Measurements from ENCODE around the gene HGS.

Gene HGS, protein sequence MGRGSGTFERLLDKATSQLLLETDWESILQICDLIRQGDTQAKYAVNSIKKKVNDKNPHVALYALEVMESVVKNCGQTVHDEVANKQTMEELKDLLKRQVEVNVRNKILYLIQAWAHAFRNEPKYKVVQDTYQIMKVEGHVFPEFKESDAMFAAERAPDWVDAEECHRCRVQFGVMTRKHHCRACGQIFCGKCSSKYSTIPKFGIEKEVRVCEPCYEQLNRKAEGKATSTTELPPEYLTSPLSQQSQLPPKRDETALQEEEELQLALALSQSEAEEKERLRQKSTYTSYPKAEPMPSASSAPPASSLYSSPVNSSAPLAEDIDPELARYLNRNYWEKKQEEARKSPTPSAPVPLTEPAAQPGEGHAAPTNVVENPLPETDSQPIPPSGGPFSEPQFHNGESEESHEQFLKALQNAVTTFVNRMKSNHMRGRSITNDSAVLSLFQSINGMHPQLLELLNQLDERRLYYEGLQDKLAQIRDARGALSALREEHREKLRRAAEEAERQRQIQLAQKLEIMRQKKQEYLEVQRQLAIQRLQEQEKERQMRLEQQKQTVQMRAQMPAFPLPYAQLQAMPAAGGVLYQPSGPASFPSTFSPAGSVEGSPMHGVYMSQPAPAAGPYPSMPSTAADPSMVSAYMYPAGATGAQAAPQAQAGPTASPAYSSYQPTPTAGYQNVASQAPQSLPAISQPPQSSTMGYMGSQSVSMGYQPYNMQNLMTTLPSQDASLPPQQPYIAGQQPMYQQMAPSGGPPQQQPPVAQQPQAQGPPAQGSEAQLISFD

GRCh38 chr17:81683584-81684441 is at the start of gene HGS, which contains the start of gene ARL16:
Gene HGS (plus strand): TSS chr17:81684011. CDS start chr17:81684067, 56 bp downstream.
Gene ARL16 (minus strand): TSS chr17:81683797. CDS start chr17:81683753, 44 bp downstream.
- H3K4me3 Mint-ChIP-seq, result peak within 1 kb of the TSS; percentile 84 to 85
- ATAC-seq (replicated peaks) (peak; percentile 96 to 97), DNase-seq (peak; percentile 98)
- no peaks in the 10 kb centered on the region for H3K27me3 Mint-ChIP-seq
- H3K36me3 Mint-ChIP-seq, result peaks cover 28 to 43% of the 10 kb centered on the region in 2 donors
- peak within 1 kb of the TSS; percentile 92 for H3K27ac Mint-ChIP-seq
- peaks cover 32 to 44% of the 10 kb centered on the region in 2 donors for H3K4me1 Mint-ChIP-seq
- no peaks in the 10 kb centered on the region for H3K9me3 Mint-ChIP-seq

DNA sequence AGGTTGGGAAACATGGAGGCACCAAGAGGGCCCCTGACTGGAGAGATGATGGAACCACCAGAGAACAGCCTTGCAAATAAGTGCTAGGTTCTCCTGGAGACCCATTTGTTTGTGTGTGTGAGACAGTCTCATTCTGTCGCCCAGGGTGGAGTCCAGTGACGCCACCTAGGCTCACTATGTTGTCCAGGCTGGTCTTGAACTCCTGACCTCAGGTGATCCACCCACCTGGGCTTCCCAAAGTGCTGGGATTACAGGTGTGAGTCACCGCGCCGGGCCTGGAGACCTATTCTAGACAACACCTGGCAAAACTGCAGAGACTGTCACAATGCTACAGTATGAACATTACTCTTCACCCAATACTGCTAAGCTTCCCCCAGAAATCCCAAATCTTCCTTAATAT is 48.4 kb upstream of the HGS start:
- H3K36me3 Mint-ChIP-seq, result peaks cover 4 to 14% of the 10 kb centered on the region in 2 donors
- no peak for ATAC-seq (replicated peaks)
- H3K4me3 Mint-ChIP-seq, result peak overlapping the region; percentile 88 to 93
- H3K4me1 Mint-ChIP-seq, result peaks cover 10 to 20% of the 10 kb centered on the region in 2 donors
- H3K9me3 Mint-ChIP-seq, result no peaks in the 10 kb centered on the region
- H3K27ac Mint-ChIP-seq, result peak overlapping the region; percentile 42
- H3K27me3 Mint-ChIP-seq, result no peaks in the 10 kb centered on the region
- no peak for DNase-seq

DNA sequence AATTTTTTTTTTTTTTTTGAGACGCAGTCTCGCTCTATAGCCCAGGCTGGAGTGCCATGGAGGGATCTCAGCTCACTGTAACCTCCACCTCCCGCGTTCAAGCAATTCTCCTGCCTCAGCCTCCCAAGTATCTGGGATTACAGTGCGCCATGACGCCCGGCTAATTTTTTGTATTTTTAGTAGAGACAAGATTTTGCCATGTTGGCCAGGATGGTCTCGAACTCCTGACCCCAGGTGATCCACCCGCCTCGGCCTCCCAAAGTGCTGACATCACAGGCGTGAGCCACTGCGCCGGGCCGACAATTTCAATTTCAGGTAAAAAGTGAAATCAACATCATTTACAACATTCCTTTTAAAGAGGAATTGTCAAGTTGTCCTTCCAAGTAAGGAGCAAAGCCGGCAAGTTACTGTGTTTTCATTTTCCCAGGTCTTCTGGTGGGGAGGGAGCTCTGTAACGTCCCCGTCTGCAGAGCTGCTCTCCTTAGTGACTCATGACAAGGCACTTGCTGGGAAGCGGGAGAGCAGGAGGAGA is 47.8 kb upstream of the HGS start:
- no peaks in the 10 kb centered on the region for H3K27me3 Mint-ChIP-seq
- H3K36me3 Mint-ChIP-seq, result peaks cover 0 to 14% of the 10 kb centered on the region in 2 donors
- H3K4me3 Mint-ChIP-seq, result peak overlapping the region; percentile 88 to 93
- no peaks in the 10 kb centered on the region for H3K9me3 Mint-ChIP-seq
- H3K27ac Mint-ChIP-seq, result peak overlapping the region; percentile 90
- DNase-seq (no peak), ATAC-seq (replicated peaks) (peak; percentile 2 to 24)
- H3K4me1 Mint-ChIP-seq, result peaks cover 8 to 16% of the 10 kb centered on the region in 2 donors

GRCh38 chr17:81636505-81637288 is 47.1 kb upstream of the HGS start, which contains the start of the genes NPLOC4 and TSPAN10:
Gene NPLOC4 (minus strand): TSS chr17:81637112. CDS start chr17:81636930, 182 bp downstream.
Gene TSPAN10 (plus strand): TSS chr17:81637196. CDS start chr17:81642413, 5,217 bp downstream.
- DNase-seq, result peak; percentile 83
- H3K27ac Mint-ChIP-seq, result peak within 1 kb of the TSS; percentile 92
- H3K9me3 Mint-ChIP-seq, result no peaks in the 10 kb centered on the region
- H3K27me3 Mint-ChIP-seq, result no peaks in the 10 kb centered on the region
- peaks cover 7 to 16% of the 10 kb centered on the region in 2 donors for H3K4me1 Mint-ChIP-seq
- ATAC-seq (replicated peaks), result peak; percentile 91 to 95
- peak within 1 kb of the TSS; percentile 88 to 93 for H3K4me3 Mint-ChIP-seq
- peaks cover 0 to 10% of the 10 kb centered on the region in 2 donors for H3K36me3 Mint-ChIP-seq

GRCh38 chr17:81638683-81639082 is 45.1 kb upstream of the HGS start:
- no peak for ATAC-seq (replicated peaks)
- H3K27me3 Mint-ChIP-seq, result no peaks in the 10 kb centered on the region
- no peaks in the 10 kb centered on the region for H3K9me3 Mint-ChIP-seq
- DNase-seq, result no peak
- peaks cover 4 to 11% of the 10 kb centered on the region in 2 donors for H3K4me1 Mint-ChIP-seq
- no peak overlapping the region for H3K27ac Mint-ChIP-seq
- H3K4me3 Mint-ChIP-seq, result no peak overlapping the region
- H3K36me3 Mint-ChIP-seq, result peaks cover 0 to 4% of the 10 kb centered on the region in 2 donors

- Mint-ChIP-seq H3K27ac (no peak overlapping the region), H3K36me3 (peaks cover 0 to 4% of the 10 kb centered on the region in 2 donors), H3K27me3 (no peaks in the 10 kb centered on the region), H3K4me3 (no peak overlapping the region), H3K9me3 (no peaks in the 10 kb centered on the region), H3K4me1 (peaks cover 7 to 14% of the 10 kb centered on the region in 2 donors)
- no peak for ATAC-seq (replicated peaks)
- no peak for DNase-seq
These were observed 43.8 kb upstream of the HGS start for GRCh38 chr17:81640011-81640410.

- no peaks in the 10 kb centered on the region for H3K9me3 Mint-ChIP-seq
- H3K36me3 Mint-ChIP-seq, result no peaks in the 10 kb centered on the region
- no peaks in the 10 kb centered on the region for H3K27me3 Mint-ChIP-seq
- no peak overlapping the region for H3K27ac Mint-ChIP-seq
- no peak overlapping the region for H3K4me3 Mint-ChIP-seq
- no peak for ATAC-seq (replicated peaks)
- DNase-seq, result no peak
- peaks cover 5 to 6% of the 10 kb centered on the region in 2 donors for H3K4me1 Mint-ChIP-seq
These were observed 41.9 kb upstream of the HGS start for GRCh38 chr17:81641825-81642489.

DNA sequence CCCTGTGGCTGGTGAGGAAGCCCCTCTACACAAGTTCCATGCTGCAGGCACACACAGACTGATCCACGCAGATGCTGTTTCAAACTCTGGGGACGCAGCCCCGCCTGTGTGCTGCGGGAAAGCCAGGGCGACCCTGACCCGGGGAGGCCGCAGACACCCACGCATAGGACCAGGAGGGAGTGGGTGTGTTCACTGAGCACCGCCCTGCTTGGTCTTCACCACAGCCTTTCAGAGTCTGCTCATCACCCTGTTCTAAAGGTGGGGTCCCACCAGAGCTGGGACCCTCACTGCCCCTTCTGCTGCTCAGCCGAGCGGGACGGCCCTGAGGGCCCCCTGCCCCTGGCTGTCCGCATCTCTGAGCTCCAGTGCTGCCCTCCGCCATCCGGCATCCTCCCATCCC is 39.3 kb upstream of the HGS start:
- no peaks in the 10 kb centered on the region for H3K9me3 Mint-ChIP-seq
- DNase-seq (no peak), ATAC-seq (replicated peaks) (no peak)
- H3K27me3 Mint-ChIP-seq, result peaks cover 12 to 19% of the 10 kb centered on the region in 2 donors
- no peaks in the 10 kb centered on the region for H3K36me3 Mint-ChIP-seq
- peaks cover 4 to 6% of the 10 kb centered on the region in 2 donors for H3K4me1 Mint-ChIP-seq
- no peak overlapping the region for H3K27ac Mint-ChIP-seq
- no peak overlapping the region for H3K4me3 Mint-ChIP-seq

- H3K4me1 Mint-ChIP-seq, result peaks cover 4 to 6% of the 10 kb centered on the region in 2 donors
- no peak for DNase-seq
- no peak overlapping the region for H3K27ac Mint-ChIP-seq
- peaks cover 17 to 24% of the 10 kb centered on the region in 2 donors for H3K27me3 Mint-ChIP-seq
- H3K36me3 Mint-ChIP-seq, result no peaks in the 10 kb centered on the region
- H3K9me3 Mint-ChIP-seq, result no peaks in the 10 kb centered on the region
- no peak overlapping the region for H3K4me3 Mint-ChIP-seq
- no peak for ATAC-seq (replicated peaks)
These were observed 38.5 kb upstream of the HGS start for GRCh38 chr17:81644976-81645952.

DNA sequence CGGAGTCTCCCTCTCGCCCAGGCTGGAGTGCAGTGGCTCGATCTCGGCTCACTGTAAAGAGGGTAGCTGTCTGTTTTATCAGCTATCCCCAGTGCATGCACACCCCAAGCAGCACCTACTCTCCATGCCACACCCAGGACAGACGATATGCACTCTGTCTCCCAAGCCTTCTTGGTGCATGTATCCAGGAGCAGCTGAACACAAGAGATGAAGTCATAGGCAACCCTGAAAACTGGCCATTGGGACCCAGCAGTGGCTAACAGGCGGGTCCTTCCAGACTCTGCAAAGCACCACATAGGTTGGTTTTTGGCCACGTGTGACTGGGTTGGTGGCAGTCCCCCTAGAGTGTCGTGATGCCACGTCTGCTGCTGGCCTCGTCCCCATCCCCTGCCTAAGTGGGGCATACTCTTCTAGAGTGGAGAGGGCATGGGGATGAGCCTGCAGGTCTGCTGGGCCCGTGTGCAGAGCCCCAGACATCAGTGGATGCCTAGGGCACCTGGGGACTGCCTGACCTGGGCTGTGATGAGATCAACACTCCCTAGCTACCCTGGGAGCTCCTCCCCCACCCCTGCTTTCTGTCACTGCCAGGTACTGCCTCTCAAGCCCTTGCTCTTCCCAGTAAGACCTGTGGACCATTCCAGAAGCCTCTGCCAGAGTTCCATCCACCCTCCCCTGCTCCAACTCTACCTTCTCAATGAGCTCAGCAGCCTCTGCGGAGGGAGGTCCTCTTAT is 36.8 kb upstream of the HGS start:
- peaks cover 6 to 7% of the 10 kb centered on the region in 2 donors for H3K4me1 Mint-ChIP-seq
- no peak for DNase-seq
- H3K4me3 Mint-ChIP-seq, result no peak overlapping the region
- H3K27me3 Mint-ChIP-seq, result peaks cover 25 to 36% of the 10 kb centered on the region in 2 donors
- no peaks in the 10 kb centered on the region for H3K9me3 Mint-ChIP-seq
- H3K27ac Mint-ChIP-seq, result no peak overlapping the region
- H3K36me3 Mint-ChIP-seq, result peaks cover 3 to 4% of the 10 kb centered on the region in 2 donors
- ATAC-seq (replicated peaks), result no peak

- H3K9me3 Mint-ChIP-seq, result no peaks in the 10 kb centered on the region
- H3K36me3 Mint-ChIP-seq, result peaks cover 3 to 4% of the 10 kb centered on the region in 2 donors
- H3K4me1 Mint-ChIP-seq, result peaks cover 6 to 7% of the 10 kb centered on the region in 2 donors
- no peak for ATAC-seq (replicated peaks)
- no peak for DNase-seq
- H3K27me3 Mint-ChIP-seq, result peaks cover 26 to 37% of the 10 kb centered on the region in 2 donors
- no peak overlapping the region for H3K27ac Mint-ChIP-seq
- no peak overlapping the region for H3K4me3 Mint-ChIP-seq
These were observed 36.2 kb upstream of the HGS start for GRCh38 chr17:81647640-81648012.
